ENCODE measurements around the gene NUP153.
"Not testable (repeated sequence)": the region's sequence is repeated elsewhere in the genome, so short reads cannot be mapped to it uniquely, and the experiment has no call there.

Gene NUP153

DNA sequence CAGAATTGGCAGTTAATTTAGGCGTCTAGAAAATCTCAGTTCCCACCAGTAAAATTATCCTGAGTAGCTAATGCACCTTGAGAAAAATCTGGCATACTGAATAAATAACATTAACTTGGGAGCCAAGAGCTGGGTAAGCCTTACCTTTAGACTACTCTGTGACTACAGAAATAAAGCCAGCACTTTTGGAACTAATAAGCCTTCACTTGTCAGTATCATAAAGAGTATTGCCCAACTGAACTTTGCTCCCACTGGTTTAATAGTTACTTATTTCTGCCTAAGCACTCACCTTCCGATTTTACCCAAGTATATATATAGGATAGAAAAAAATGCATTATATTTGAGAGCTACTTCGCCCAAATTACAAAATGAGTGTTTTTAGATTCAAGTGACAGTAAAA lies 95.9 kb downstream of the NUP153 start:
- no peaks in the 10 kb centered on the region for H3K27me3 ChIP-seq (ENCODE audit: control insufficient read depth, insufficient read depth, low read length)
- no peaks in the 10 kb centered on the region for H3K4me1 ChIP-seq (ENCODE audit: control insufficient read depth, insufficient read depth, low read length)
- H3K4me3 ChIP-seq (ENCODE audit: low read length): no peak overlapping the region
- H3K9ac ChIP-seq (ENCODE audit: low read length): no peak overlapping the region
- H3K27ac ChIP-seq (ENCODE audit: low read depth, low read length): no peak overlapping the region
- H3K36me3 ChIP-seq (ENCODE audit: control insufficient read depth, insufficient read depth, low read length): peaks cover 9% of the 10 kb centered on the region

DNA sequence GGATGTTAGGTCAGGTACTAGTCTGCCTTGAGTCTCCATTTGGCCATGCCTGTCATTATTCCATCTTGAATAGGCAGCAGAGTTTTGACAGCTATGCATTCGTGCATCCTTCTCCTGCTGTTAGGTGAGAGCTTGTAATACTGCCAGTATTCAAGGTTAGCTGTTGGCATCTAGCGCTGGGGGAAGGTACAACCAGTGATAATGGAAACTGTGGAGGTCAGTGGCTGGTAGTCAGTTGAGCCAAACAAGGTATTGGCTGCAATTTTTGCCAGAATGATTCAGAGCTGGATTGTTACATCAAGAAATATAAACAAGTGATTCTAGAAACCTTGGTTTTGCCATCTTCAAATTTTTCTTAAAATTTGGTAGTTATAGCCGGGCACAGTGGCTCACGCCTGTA lies 100.1 kb downstream of the NUP153 start:
- Histone ChIP-seq H3K4me1 (ENCODE audit: control insufficient read depth, insufficient read depth, low read length) (no peaks in the 10 kb centered on the region), H3K4me3 (ENCODE audit: low read length) (no peak overlapping the region), H3K36me3 (ENCODE audit: control insufficient read depth, insufficient read depth, low read length) (peaks cover 13% of the 10 kb centered on the region), H3K9ac (ENCODE audit: low read length) (no peak overlapping the region), H3K27me3 (ENCODE audit: control insufficient read depth, insufficient read depth, low read length) (no peaks in the 10 kb centered on the region), H3K27ac (ENCODE audit: low read depth, low read length) (no peak overlapping the region)

DNA sequence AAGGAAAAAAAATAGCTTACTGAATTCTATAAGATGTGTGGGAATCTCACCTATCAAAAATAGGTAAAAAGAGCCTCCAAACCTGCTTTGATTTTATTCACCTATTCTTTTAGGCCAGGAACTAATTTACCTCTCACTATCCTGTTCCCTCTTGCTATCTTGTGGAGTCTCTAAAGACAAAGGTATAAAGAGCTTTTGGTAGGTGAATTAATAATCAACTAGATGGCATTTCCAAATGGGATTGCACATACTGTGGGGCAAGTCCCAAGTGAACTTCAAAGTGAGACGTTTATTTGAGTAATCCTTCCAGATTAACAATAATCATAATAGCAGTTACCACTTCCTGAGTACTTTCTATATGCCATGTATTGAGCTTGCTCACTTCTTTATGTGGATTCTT lies 103.8 kb downstream of the NUP153 start:
- no peak overlapping the region for H3K27ac ChIP-seq (ENCODE audit: low read depth, low read length)
- no peak overlapping the region for H3K9ac ChIP-seq (ENCODE audit: low read length)
- H3K4me3 ChIP-seq (ENCODE audit: low read length): no peak overlapping the region
- no peaks in the 10 kb centered on the region for H3K27me3 ChIP-seq (ENCODE audit: control insufficient read depth, insufficient read depth, low read length)
- H3K4me1 ChIP-seq (ENCODE audit: control insufficient read depth, insufficient read depth, low read length): no peaks in the 10 kb centered on the region
- H3K36me3 ChIP-seq (ENCODE audit: control insufficient read depth, insufficient read depth, low read length): peaks cover 13% of the 10 kb centered on the region

DNA sequence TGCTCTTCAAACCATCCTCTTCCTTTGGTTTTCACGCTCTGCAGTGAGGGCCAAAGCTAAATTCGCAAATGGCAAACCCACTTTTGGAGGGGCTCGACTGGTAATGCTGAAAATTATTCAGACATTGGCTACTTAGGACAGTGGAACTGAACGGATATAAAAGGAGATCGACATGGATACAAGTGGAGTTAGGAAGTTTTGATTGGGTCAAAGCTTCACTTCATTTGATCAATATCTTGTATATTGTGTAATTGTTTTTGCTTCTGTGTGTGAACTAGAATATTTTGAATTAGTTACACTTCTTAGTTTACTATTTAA lies 105.4 kb downstream of the NUP153 start:
- Histone ChIP-seq H3K27ac (ENCODE audit: low read depth, low read length) (no peak overlapping the region), H3K4me1 (ENCODE audit: control insufficient read depth, insufficient read depth, low read length) (no peaks in the 10 kb centered on the region), H3K9ac (ENCODE audit: low read length) (no peak overlapping the region), H3K4me3 (ENCODE audit: low read length) (peak overlapping the region; percentile 88), H3K27me3 (ENCODE audit: control insufficient read depth, insufficient read depth, low read length) (no peaks in the 10 kb centered on the region), H3K36me3 (ENCODE audit: control insufficient read depth, insufficient read depth, low read length) (peaks cover 8% of the 10 kb centered on the region)

DNA sequence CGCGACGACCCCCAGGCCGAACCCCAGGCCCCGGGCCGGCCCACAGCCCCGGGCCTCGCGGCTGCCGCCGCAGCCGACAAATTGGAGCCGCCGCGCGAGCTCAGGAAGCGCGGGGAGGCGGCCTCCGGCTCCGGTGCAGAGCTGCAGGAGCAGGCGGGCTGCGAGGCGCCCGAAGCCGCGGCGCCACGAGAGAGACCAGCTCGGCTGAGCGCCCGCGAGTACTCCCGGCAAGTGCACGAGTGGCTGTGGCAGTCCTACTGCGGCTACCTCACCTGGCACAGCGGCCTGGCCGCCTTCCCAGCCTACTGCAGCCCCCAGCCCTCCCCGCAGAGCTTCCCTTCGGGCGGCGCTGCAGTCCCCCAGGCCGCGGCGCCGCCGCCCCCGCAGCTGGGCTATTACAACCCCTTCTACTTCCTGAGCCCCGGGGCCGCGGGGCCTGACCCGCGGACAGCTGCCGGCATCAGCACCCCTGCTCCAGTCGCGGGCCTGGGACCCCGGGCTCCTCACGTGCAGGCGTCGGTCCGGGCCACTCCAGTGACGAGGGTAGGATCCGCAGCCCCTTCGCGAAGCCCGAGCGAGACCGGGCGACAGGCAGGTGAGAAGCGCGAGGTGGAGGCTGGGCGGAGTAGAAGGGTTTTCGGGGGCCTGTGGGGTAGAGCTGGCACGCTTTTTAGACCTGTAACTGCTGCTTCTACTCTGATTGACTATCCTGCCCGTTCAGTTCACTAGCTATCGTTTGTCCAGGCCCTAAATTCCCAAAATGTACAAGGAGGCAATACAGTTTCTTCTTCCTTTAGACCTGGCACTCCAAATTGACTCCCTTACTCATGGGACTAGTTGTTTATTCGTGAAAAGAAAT lies 106.0 kb downstream of the NUP153 start:
- Histone ChIP-seq H3K36me3 (ENCODE audit: control insufficient read depth, insufficient read depth, low read length) (peaks cover 7% of the 10 kb centered on the region), H3K27me3 (ENCODE audit: control insufficient read depth, insufficient read depth, low read length) (no peaks in the 10 kb centered on the region), H3K4me1 (ENCODE audit: control insufficient read depth, insufficient read depth, low read length) (no peaks in the 10 kb centered on the region), H3K4me3 (ENCODE audit: low read length) (peak overlapping the region; percentile 88), H3K27ac (ENCODE audit: low read depth, low read length) (peak overlapping the region; percentile 93), H3K9ac (ENCODE audit: low read length) (peak overlapping the region; percentile 93)

DNA sequence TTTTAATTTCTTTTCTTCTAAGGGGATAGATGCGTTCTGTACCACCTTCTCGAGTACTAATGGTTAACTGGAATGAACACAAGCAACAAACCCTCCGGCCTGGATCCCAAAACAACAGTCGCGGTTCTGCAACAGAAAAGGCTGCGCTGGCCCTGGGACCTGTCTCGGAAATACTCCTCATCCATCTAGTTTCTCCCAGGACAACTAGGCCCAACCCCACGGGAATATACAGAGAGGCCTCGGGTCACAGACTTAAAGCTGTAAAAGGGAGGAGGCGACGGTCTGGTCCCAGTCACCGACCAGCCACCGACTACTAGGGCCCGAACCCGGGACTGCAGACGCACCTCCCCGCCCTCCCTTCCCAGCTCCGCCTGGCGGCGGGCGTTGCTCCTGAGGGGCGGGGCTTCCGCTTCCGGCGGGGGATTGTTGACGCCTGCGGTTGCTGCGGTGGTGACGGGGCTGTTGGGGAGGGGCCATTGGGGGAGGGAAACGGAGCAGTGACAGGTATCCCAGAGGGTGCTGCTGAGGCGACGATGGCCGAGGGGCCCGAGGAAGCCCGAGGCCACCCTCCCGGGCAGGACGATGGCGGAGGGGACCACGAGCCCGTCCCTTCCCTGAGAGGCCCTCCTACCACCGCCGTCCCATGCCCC lies 106.7 kb downstream of the NUP153 start, which contains the start of gene FAM8A1:
FAM8A1 (plus strand) TSS at position 426 of the 650 bp plus-strand sequence; CDS start at position 534, 108 bp downstream.
- H3K27ac ChIP-seq (ENCODE audit: low read depth, low read length): peak within 1 kb of the TSS; percentile 93
- no peaks in the 10 kb centered on the region for H3K4me1 ChIP-seq (ENCODE audit: control insufficient read depth, insufficient read depth, low read length)
- peak within 1 kb of the TSS; percentile 93 for H3K9ac ChIP-seq (ENCODE audit: low read length)
- peak within 1 kb of the TSS; percentile 88 for H3K4me3 ChIP-seq (ENCODE audit: low read length)
- H3K36me3 ChIP-seq (ENCODE audit: control insufficient read depth, insufficient read depth, low read length): peaks cover 7% of the 10 kb centered on the region
- no peaks in the 10 kb centered on the region for H3K27me3 ChIP-seq (ENCODE audit: control insufficient read depth, insufficient read depth, low read length)

DNA sequence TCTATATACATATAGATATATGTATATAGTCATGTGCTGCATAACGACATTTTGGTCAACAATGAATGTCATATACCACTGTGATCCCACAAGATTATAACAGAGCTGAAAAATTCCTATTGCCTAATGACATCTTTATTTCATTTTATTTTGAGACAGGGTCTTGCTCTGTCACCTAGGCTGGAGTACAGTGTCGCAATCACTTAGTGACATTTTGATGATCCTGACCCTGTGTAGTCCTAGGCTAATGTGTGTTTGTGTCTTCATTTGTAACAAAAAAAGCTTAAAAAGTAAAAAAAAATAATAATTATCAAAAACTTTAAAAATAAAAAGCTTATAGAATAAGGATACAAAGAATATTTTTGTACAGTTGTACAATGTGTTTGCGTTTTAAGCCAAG lies 110.6 kb downstream of the NUP153 start:
- Histone ChIP-seq H3K9ac (ENCODE audit: low read length) (no peak overlapping the region), H3K27me3 (ENCODE audit: control insufficient read depth, insufficient read depth, low read length) (no peaks in the 10 kb centered on the region), H3K4me1 (ENCODE audit: control insufficient read depth, insufficient read depth, low read length) (no peaks in the 10 kb centered on the region), H3K36me3 (ENCODE audit: control insufficient read depth, insufficient read depth, low read length) (no peaks in the 10 kb centered on the region), H3K4me3 (ENCODE audit: low read length) (no peak overlapping the region), H3K27ac (ENCODE audit: low read depth, low read length) (no peak overlapping the region)

DNA sequence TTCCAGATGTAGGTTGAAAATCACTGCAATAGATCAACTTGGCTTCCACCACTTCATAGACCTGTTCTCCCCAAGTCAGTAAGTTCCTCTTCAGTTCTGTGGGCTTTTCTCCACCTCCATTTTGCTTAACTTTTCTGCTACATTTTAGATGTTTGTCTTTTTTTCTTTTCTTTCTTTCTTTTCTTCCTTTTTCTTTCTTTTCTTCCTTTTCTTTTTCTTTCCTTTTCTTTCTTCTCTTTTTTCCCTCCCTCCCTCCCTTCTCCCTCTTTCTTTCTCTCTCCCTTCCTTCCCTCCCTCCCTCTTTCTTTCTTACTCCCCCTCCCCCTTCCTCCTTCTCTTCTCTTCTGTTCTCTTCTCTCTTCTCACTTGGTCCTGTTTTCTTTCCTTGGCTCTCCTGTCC lies 113.5 kb downstream of the NUP153 start:
- no peak overlapping the region for H3K27ac ChIP-seq (ENCODE audit: low read depth, low read length)
- H3K9ac ChIP-seq (ENCODE audit: low read length): no peak overlapping the region
- H3K4me3 ChIP-seq (ENCODE audit: low read length): no peak overlapping the region
- no peaks in the 10 kb centered on the region for H3K27me3 ChIP-seq (ENCODE audit: control insufficient read depth, insufficient read depth, low read length)
- H3K36me3 ChIP-seq (ENCODE audit: control insufficient read depth, insufficient read depth, low read length): no peaks in the 10 kb centered on the region
- no peaks in the 10 kb centered on the region for H3K4me1 ChIP-seq (ENCODE audit: control insufficient read depth, insufficient read depth, low read length)

DNA sequence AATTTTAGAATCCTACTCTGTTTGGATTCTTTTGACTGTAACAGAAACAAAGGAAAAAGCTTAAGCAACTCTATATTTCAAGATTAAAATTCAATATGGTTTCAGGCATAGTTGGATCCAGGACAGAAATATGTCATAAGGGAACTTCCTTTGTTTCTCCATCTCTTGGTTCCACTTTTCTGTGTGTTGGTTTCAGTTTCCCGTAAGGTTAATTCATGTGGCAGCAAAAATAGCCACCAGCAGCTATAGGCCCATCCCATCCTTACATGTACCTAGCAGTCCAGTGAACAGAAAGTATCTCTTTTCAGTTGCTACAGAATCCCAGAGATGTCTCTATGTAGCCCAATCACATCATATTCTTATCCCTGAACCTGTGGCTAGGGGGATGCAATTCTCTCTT lies 115.4 kb downstream of the NUP153 start:
- no peak overlapping the region for H3K4me3 ChIP-seq (ENCODE audit: low read length)
- H3K27me3 ChIP-seq (ENCODE audit: control insufficient read depth, insufficient read depth, low read length): no peaks in the 10 kb centered on the region
- H3K4me1 ChIP-seq (ENCODE audit: control insufficient read depth, insufficient read depth, low read length): no peaks in the 10 kb centered on the region
- no peak overlapping the region for H3K27ac ChIP-seq (ENCODE audit: low read depth, low read length)
- H3K9ac ChIP-seq (ENCODE audit: low read length): no peak overlapping the region
- H3K36me3 ChIP-seq (ENCODE audit: control insufficient read depth, insufficient read depth, low read length): no peaks in the 10 kb centered on the region

DNA sequence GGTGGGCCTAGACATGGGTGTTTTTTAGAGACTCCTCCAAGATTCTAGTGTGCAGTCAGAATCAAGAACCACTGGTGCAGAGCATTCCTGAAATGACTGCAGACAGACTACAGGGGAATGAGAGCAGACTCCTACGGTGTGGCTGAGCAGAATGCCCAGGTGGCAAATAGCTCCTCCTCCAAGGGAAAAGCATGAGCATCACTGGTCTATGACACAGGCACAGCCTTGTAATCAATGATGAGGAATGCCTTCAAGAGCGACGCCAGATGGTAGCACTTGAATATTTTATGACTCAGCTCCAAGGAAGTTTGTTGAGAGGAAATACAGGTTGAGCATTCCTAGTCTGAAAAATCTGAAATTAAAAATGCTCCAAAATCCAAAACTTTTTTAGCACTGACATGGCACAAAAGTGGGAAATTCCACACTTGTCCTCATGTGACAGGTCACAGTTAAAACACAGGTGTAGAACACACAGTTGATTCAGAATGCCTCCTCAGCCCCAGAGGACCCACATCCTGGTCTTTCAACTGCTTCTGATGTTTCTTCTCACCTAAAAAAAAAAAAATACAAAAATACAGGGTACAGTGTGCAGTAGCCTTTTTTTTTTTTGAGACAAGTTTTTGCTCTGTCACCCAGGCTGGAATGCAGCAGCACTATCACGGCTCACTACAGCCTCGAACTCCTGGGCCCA lies 117.2 kb downstream of the NUP153 start:
- Histone ChIP-seq H3K36me3 (ENCODE audit: control insufficient read depth, insufficient read depth, low read length) (no peaks in the 10 kb centered on the region), H3K27me3 (ENCODE audit: control insufficient read depth, insufficient read depth, low read length) (no peaks in the 10 kb centered on the region), H3K9ac (ENCODE audit: low read length) (no peak overlapping the region), H3K4me3 (ENCODE audit: low read length) (no peak overlapping the region), H3K27ac (ENCODE audit: low read depth, low read length) (no peak overlapping the region), H3K4me1 (ENCODE audit: control insufficient read depth, insufficient read depth, low read length) (peaks cover under 1% of the 10 kb centered on the region)

DNA sequence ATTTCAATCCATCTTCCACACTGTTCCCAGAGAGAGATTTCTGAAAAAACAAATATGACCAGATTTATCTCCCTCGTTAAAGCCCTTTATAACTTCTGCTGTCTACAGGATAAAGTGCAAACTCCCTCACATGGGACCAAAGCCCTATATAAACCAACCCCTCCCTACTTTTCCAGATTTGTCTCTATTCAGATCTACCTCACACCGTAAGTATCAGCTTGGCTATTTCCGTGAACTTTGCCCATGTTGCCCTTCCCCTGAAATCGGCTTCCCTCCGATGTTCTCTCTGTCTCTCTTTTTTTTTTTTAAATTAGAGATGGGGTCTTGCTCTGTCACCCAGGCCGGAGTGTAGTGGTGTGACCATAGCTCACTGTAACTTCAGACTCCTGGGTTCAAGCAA lies 118.7 kb downstream of the NUP153 start:
- Histone ChIP-seq H3K36me3 (ENCODE audit: control insufficient read depth, insufficient read depth, low read length) (no peaks in the 10 kb centered on the region), H3K27ac (ENCODE audit: low read depth, low read length) (no peak overlapping the region), H3K4me1 (ENCODE audit: control insufficient read depth, insufficient read depth, low read length) (peaks cover 8% of the 10 kb centered on the region), H3K4me3 (ENCODE audit: low read length) (no peak overlapping the region), H3K27me3 (ENCODE audit: control insufficient read depth, insufficient read depth, low read length) (no peaks in the 10 kb centered on the region), H3K9ac (ENCODE audit: low read length) (no peak overlapping the region)

DNA sequence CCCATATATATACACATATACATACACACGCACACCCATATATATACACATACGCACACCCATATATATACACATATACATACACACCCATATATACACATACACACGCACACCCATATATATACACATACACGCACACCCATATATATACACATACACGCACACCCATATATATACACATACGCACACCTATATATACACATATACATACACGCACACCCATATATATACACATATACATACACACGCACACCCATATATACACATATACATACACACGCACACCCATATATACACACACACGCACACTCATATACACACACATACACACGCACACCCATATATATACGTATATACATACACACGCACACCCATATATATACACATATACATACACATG lies 120.1 kb downstream of the NUP153 start:
- H3K27me3 ChIP-seq (ENCODE audit: control insufficient read depth, insufficient read depth, low read length); H3K9ac ChIP-seq (ENCODE audit: low read length); H3K4me3 ChIP-seq (ENCODE audit: low read length); H3K27ac ChIP-seq (ENCODE audit: low read depth, low read length); H3K4me1 ChIP-seq (ENCODE audit: control insufficient read depth, insufficient read depth, low read length); H3K36me3 ChIP-seq (ENCODE audit: control insufficient read depth, insufficient read depth, low read length): not testable (repeated sequence)

Measured in rectal smooth muscle tissue (tissue), 1 donor.